H1 (cell line): ENCODE results near the gene BTBD18. TPM values are rescaled to one million over a fixed set of nuclear protein-coding genes. Genes with fewer than 3 reads are reported as not detected.

Source experiments
- CTCF ChIA-PET: fragments of 300-600 bp; sonication (Branson Sonifier 250); formaldehyde crosslinking; loops from one replicate; lab custom pipeline; 2021; ENCODE audit not compliant: partially characterized antibody; lab: Charles Lee
- POLR2A ChIA-PET: fragments of 300-600 bp; sonication (Branson Sonifier 250); formaldehyde crosslinking; loops from one replicate; lab custom pipeline; 2021; ENCODE audit warnings: inconsistent platforms; ENCODE audit not compliant: partially characterized antibody; lab: Charles Lee
- DNase-seq, 2 experiments: peaks; one replicate each; pipeline versions ENCODE4 v3.0.0 to v3.0.0-alpha.2; 2010 to 2022; ENCODE audit warnings: low spot score in 2 of 2, low read depth in 1 of 2, mixed read lengths in 1 of 2
- FAIRE-seq: peaks from 2 replicates; lab custom pipeline; 2011; peaks lifted over from hg19 to GRCh38; lab: Jason Lieb, UNC
- H2AFZ ChIP-seq: 2 replicates; pipeline ENCODE4 v1.8.1; 2012; ENCODE audit warnings: low read length, inconsistent platforms
- H2AK5ac ChIP-seq: 2 replicates; pipeline ENCODE4 v1.6.1; 2013; ENCODE audit warnings: low read depth, low read length
- H2BK120ac ChIP-seq: replicated peaks from 2 replicates; pipeline ENCODE3; 2013; ENCODE audit warnings: low read depth, low read length, inconsistent platforms
- H2BK12ac ChIP-seq: 2 replicates; pipeline ENCODE4 v1.6.1; 2013; ENCODE audit warnings: low read depth, low read length
- H2BK15ac ChIP-seq: 2 replicates; pipeline ENCODE4 v1.6.1; 2013; ENCODE audit warnings: low read length
- H2BK20ac ChIP-seq: 2 replicates; pipeline ENCODE4 v1.6.1; 2013; ENCODE audit warnings: low read length
- H2BK5ac ChIP-seq: 2 replicates; pipeline ENCODE4 v1.6.1; 2013; ENCODE audit warnings: low read depth, low read length
- H3K14ac ChIP-seq: 2 replicates; pipeline ENCODE4 v1.6.1; 2013; ENCODE audit warnings: inconsistent platforms; ENCODE audit not compliant: insufficient read length
- H3K18ac ChIP-seq: 2 replicates; pipeline ENCODE4 v1.6.1; 2013; ENCODE audit warnings: low read length; ENCODE audit errors: extremely low read depth
- H3K23ac ChIP-seq: 2 replicates; pipeline ENCODE4 v1.6.1; 2013; ENCODE audit warnings: inconsistent platforms; ENCODE audit not compliant: insufficient read length
- H3K23me2 ChIP-seq: 2 replicates; pipeline ENCODE4 v1.6.1; 2013; ENCODE audit warnings: low read depth, low read length
- H3K27ac ChIP-seq: 2 replicates; pipeline ENCODE4 v1.6.1; 2011; ENCODE audit warnings: low read depth, low read length, inconsistent platforms
- H3K27me3 ChIP-seq, 4 experiments: replicated peaks in 1 of 4; 1 replicate in 1 of 4; 2 replicates in 3 of 4; pipeline versions ENCODE4 v1.6.1 to v1.8.1; 2011 to 2013; ENCODE audit warnings: low read length in 3 of 4, mild to moderate bottlenecking in 3 of 4, inconsistent platforms in 2 of 4, mixed read lengths in 2 of 4, moderate library complexity in 1 of 4; ENCODE audit not compliant: control insufficient read depth in 3 of 4, insufficient read depth in 3 of 4; ENCODE audit errors: extremely low read depth in 1 of 4
- H3K36me3 ChIP-seq, 4 experiments: 2 replicates each; pipeline versions ENCODE4 v1.6.1 to v1.8.1; 2011 to 2013; ENCODE audit warnings: mild to moderate bottlenecking in 4 of 4, low read length in 3 of 4, moderate library complexity in 2 of 4, control low read depth in 1 of 4, inconsistent platforms in 1 of 4; ENCODE audit not compliant: insufficient read depth in 4 of 4, control insufficient read depth in 2 of 4
- H3K4ac ChIP-seq: replicated peaks from 2 replicates; pipeline ENCODE3; 2013; ENCODE audit warnings: low read length, low read depth, mixed read lengths, inconsistent platforms; ENCODE audit not compliant: insufficient read length
- H3K4me1 ChIP-seq, 4 experiments: replicated peaks in 1 of 4; 1 replicate in 1 of 4; 2 replicates in 3 of 4; pipeline versions ENCODE4 v1.6.1 to v1.8.1; 2011 to 2013; ENCODE audit warnings: low read length in 3 of 4, inconsistent platforms in 2 of 4, mixed read lengths in 1 of 4; ENCODE audit not compliant: insufficient read depth in 4 of 4, control insufficient read depth in 3 of 4
- H3K4me2 ChIP-seq, 2 experiments: 2 replicates each; pipeline versions ENCODE4 v1.6.1 to v1.8.1; 2011 to 2013; ENCODE audit warnings: low read depth in 2 of 2, low read length in 2 of 2, control low read depth in 1 of 2, inconsistent platforms in 1 of 2, mild to moderate bottlenecking in 1 of 2; ENCODE audit not compliant: insufficient read depth in 1 of 2
- H3K4me3 ChIP-seq, 4 experiments: fragments of 200-600, 300-600 bp in 1 of 4; sonication (generic), shearing (Covaris generic), sonication (Bioruptor Twin) in 1 of 4; 2 replicates each; pipeline versions ENCODE4 v1.5.1 to v1.8.1; 2011 to 2016; ENCODE audit warnings: low read length in 4 of 4, low read depth in 3 of 4, control low read depth in 2 of 4, inconsistent platforms in 2 of 4, mild to moderate bottlenecking in 2 of 4, mixed read lengths in 1 of 4, moderate library complexity in 1 of 4; ENCODE audit not compliant: insufficient read depth in 2 of 4; ENCODE audit errors: extremely low read depth in 1 of 4
- H3K56ac ChIP-seq: replicated peaks from 2 replicates; pipeline ENCODE3; 2013; ENCODE audit warnings: low read depth, mild to moderate bottlenecking, mixed read lengths, low read length, inconsistent platforms; ENCODE audit not compliant: insufficient read length
- H3K79me1 ChIP-seq: 2 replicates; pipeline ENCODE4 v1.6.1; 2013; ENCODE audit warnings: low read depth, low read length, control low read depth
- H3K79me2 ChIP-seq, 2 experiments: 2 replicates each; pipeline versions ENCODE4 v1.6.1 to v1.8.1; 2012 to 2013; ENCODE audit warnings: low read length in 2 of 2, mild to moderate bottlenecking in 2 of 2, inconsistent platforms in 1 of 2; ENCODE audit not compliant: insufficient read depth in 2 of 2, control insufficient read depth in 1 of 2
- H3K9ac ChIP-seq, 4 experiments: replicated peaks in 1 of 4; 1 replicate in 1 of 4; 2 replicates in 3 of 4; pipeline versions ENCODE4 v1.6.1 to v1.8.1; 2011 to 2013; ENCODE audit warnings: low read depth in 3 of 4, low read length in 3 of 4, control low read depth in 2 of 4, mild to moderate bottlenecking in 2 of 4, moderate library complexity in 2 of 4, inconsistent platforms in 1 of 4; ENCODE audit errors: extremely low read depth in 1 of 4
- H3K9me3 ChIP-seq, 2 experiments: 2 replicates each; pipeline versions ENCODE4 v1.6.1 to v1.8.1; 2012 to 2013; ENCODE audit warnings: mild to moderate bottlenecking in 2 of 2, moderate library complexity in 2 of 2, control low read depth in 1 of 2, inconsistent platforms in 1 of 2, low read depth in 1 of 2, low read length in 1 of 2, mixed read lengths in 1 of 2; ENCODE audit not compliant: insufficient read depth in 2 of 2
- H4K20me1 ChIP-seq, 2 experiments: replicated peaks in 1 of 2; 2 replicates each; pipeline versions ENCODE3 to v1.8.1; 2011 to 2013; ENCODE audit warnings: inconsistent platforms in 2 of 2, low read length in 2 of 2, mild to moderate bottlenecking in 1 of 2; ENCODE audit not compliant: insufficient read depth in 2 of 2, control insufficient read depth in 1 of 2
- H4K5ac ChIP-seq: 2 replicates; pipeline ENCODE4 v1.6.1; 2013; ENCODE audit warnings: low read length, low read depth, mixed read lengths, inconsistent platforms; ENCODE audit not compliant: insufficient read length
- H4K8ac ChIP-seq: 2 replicates; pipeline ENCODE4 v1.8.0; 2013; ENCODE audit warnings: mild to moderate bottlenecking, moderate library complexity, low read length, inconsistent platforms; ENCODE audit not compliant: insufficient read depth; ENCODE audit errors: extremely low read depth
- H4K91ac ChIP-seq: replicated peaks from 2 replicates; pipeline ENCODE3; 2013; ENCODE audit warnings: low read length, mixed read lengths, inconsistent platforms; ENCODE audit not compliant: insufficient read length
- BACH1 ChIP-seq: IDR thresholded peaks from 2 replicates; pipeline ENCODE4 v1.6.1; 2012; ENCODE audit warnings: low read length, improper control_type of control experiment
- CHD1 ChIP-seq: IDR thresholded peaks from 2 replicates; pipeline ENCODE4 v1.6.1; 2012; ENCODE audit warnings: low read depth, low read length, improper control_type of control experiment
- CREB1 ChIP-seq: IDR thresholded peaks from 2 replicates; pipeline ENCODE4 v1.6.1; 2012; ENCODE audit warnings: inconsistent platforms
- KDM5A ChIP-seq: fragments of 200-600 bp; IDR thresholded peaks from 2 replicates; pipeline ENCODE4 v1.7.1; 2012; ENCODE audit warnings: mild to moderate bottlenecking, low read length, inconsistent platforms, mixed read lengths
- MAX ChIP-seq: IDR thresholded peaks from 2 replicates; pipeline ENCODE4 v1.6.1; 2012; ENCODE audit warnings: inconsistent platforms
- NRF1 ChIP-seq: IDR thresholded peaks from 2 replicates; pipeline ENCODE4 v1.6.1; 2011; ENCODE audit warnings: mild to moderate bottlenecking, low read depth, low read length, improper control_type of control experiment
- PHF8 ChIP-seq: fragments of 200-600 bp; sonication (generic); conservative IDR thresholded peaks from 2 replicates; pipeline ENCODE4 v1.7.1; 2012; ENCODE audit warnings: low read depth, mild to moderate bottlenecking, inconsistent platforms, low read length, moderate library complexity
- POLR2A ChIP-seq, 2 experiments: IDR thresholded peaks; 1 replicate in 1 of 2; 2 replicates in 1 of 2; pipeline ENCODE4 v1.6.1; 2011; ENCODE audit warnings: low read depth in 2 of 2, low read length in 2 of 2, mild to moderate bottlenecking in 2 of 2; ENCODE audit errors: control extremely low read depth in 1 of 2
- SUZ12 ChIP-seq: fragments of 200-600 bp; sonication (generic); IDR thresholded peaks from 2 replicates; pipeline ENCODE4 v1.6.1; 2012; ENCODE audit warnings: mild to moderate bottlenecking, inconsistent platforms, low read length, moderate library complexity, mixed read lengths
- YY1 ChIP-seq: IDR thresholded peaks from 2 replicates; pipeline ENCODE4 v1.6.1; 2011; ENCODE audit warnings: low read depth, mild to moderate bottlenecking, low read length
- WGBS, 2 experiments: shearing (Covaris generic) in 1 of 2; methylation state at CpG; one replicate each; pipeline versions ENCODE4 v1.1.6 to v1.1.7; 2013 to 2015; ENCODE audit warnings: low lambda C conversion rate in 2 of 2, mixed read lengths in 2 of 2, inconsistent platforms in 1 of 2, low coverage in 1 of 2, missing lambda C conversion rate in 1 of 2; ENCODE audit not compliant: insufficient replicate concordance in 2 of 2, insufficient coverage in 1 of 2, insufficient read length in 1 of 2; ENCODE audit errors: extremely low coverage in 1 of 2, missing lambda C conversion rate in 1 of 2; 5-methylcytosine and 5-hydroxymethylcytosine counted together
- polyA plus RNA-seq, 7 experiments: library from polyadenylated mRNA; depleted of rRNA in 3 of 7; stranded (reverse) in 5 of 7; unstranded in 2 of 7; fragments of >200 nt in 5 of 7; fragments of 200-250 nt in 2 of 7; gene quantifications; 1 replicate in 5 of 7; 2 replicates in 1 of 7; 4 replicates in 1 of 7; pipeline versions ENCODE4 v1.2.1 to v1.2.3, GENCODE V29; 2011 to 2013; ENCODE audit warnings: missing spikeins in 2 of 7, mixed read lengths in 2 of 7
- total RNA-seq: library from RNA; stranded (reverse); fragmentation: NEBNext Ultra II Directional; extraction: Animal tissue kit (Norgen Biotek cat#: 25700); gene quantifications from 2 replicates; pipeline ENCODE4 v1.2.1, GENCODE V29; 2021

Gene BTBD18
- total and polyA plus RNA-seq, 2 of the 8 experiments (the other 6 are each of a cell fraction or from before 2014, with no cell fraction given): 0.03 TPM; not detected in 1

GRCh38 chr11:57771365-57771764 is 19.7 kb upstream of the BTBD18 start:
- H3K4ac ChIP-seq: no peak overlapping the region
- no peak overlapping the region for H4K91ac ChIP-seq
- H3K56ac ChIP-seq: no peak overlapping the region
- no peaks in the 10 kb centered on the region for H3K9me3 ChIP-seq
- H3K27ac ChIP-seq: no peak overlapping the region
- CTCF ChIA-PET: interaction anchor here (0.7 to 1.6 kb wide), 3 partner anchors 20 to 29 kb away, joined by 3 to 6 read pairs (median 4); partner anchors contain the start of gene BTBD18
- H2BK15ac ChIP-seq: no peak overlapping the region
- H3K18ac ChIP-seq: no peak overlapping the region
- H3K36me3 ChIP-seq: no peaks in the 10 kb centered on the region
- H4K8ac ChIP-seq: no peak overlapping the region
- POLR2A ChIA-PET: interaction anchor here (1.2 to 14.4 kb wide), 6 partner anchors 9 to 130 kb away, joined by 3 to 329 read pairs (median 4); partner anchors contain the start of genes CTNND1 and SELENOH
- H2BK20ac ChIP-seq: no peak overlapping the region
- TF ChIP-seq MAX (no peak), POLR2A (IDR thresholded peaks at IDR 0.05; ENCODE audit: control extremely low read depth in 1 of 2, low read depth in 2 of 2, low read length in 2 of 2) (no peak; a peak in 1 of 3 replicates), NRF1 (no peak), PHF8 (no peak), KDM5A (no peak), CREB1 (no peak), YY1 (no peak), CHD1 (no peak), BACH1 (no peak), SUZ12 (no peak)
- TF ChIP-seq, all 59 proteins: peak for 0
- Histone ChIP-seq H3K4me3 (no peak overlapping the region), H3K79me1 (peaks cover 13% of the 10 kb centered on the region), H3K27me3 (no peaks in the 10 kb centered on the region), H3K23me2 (no peaks in the 10 kb centered on the region; the same call in 1 of the 2 replicates), H2BK12ac (no peak overlapping the region), H3K9ac (no peak overlapping the region), H3K79me2 (peaks cover 53 to 95% of the 10 kb centered on the region in 2 experiments), H2BK5ac (no peak overlapping the region), H4K5ac (no peak overlapping the region), H2AK5ac (no peak overlapping the region), H3K4me2 (no peak overlapping the region), H4K20me1 (peaks cover 5 to 22% of the 10 kb centered on the region in 2 experiments), H3K4me1 (peaks cover 9 to 14% (median 12%) of the 10 kb centered on the region in 4 experiments), H3K23ac (no peak overlapping the region), H2BK120ac (no peak overlapping the region), H2AFZ (no peak overlapping the region), H3K14ac (no peak overlapping the region)
- DNase-seq: no peak
- WGBS, 2 experiments: 88 to 100% methylated on average over 1 to 3 of the region's 3 CpGs
- no peak for FAIRE-seq
